Smooth muscle cell (in vitro differentiated cells): ENCODE measurements around the gene LMAN1. TPM values are rescaled to one million over a fixed set of nuclear protein-coding genes. Genes with fewer than 3 reads are reported as not detected.
A peak's percentile ranks its signal among the peaks of the same experiment; 100 is the strongest.

Experiments used
- DNase-seq: peaks from one replicate; lab custom pipeline; 2025; ENCODE audit not compliant: unreplicated experiment; lab: John Stamatoyannopoulos, UW
- H2AFZ ChIP-seq: fragments of 200-600 bp; sonication (generic); 2 replicates; pipeline ENCODE4 v1.6.0; 2016; ENCODE audit warnings: antibody characterized with exemption, low read depth, mild to moderate bottlenecking
- H3F3A ChIP-seq: fragments of 200-600 bp; sonication (generic); 2 replicates; pipeline ENCODE4 v1.6.0; 2017; ENCODE audit warnings: antibody characterized with exemption, low read depth
- H3K27ac ChIP-seq: fragments of 200-600 bp; sonication (generic); 2 replicates; pipeline ENCODE4 v1.5.1; 2016; ENCODE audit warnings: low read depth, mild to moderate bottlenecking
- H3K27me3 ChIP-seq: fragments of 200-600 bp; sonication (generic); 2 replicates; pipeline ENCODE4 v1.6.1; 2016; ENCODE audit warnings: low read depth, mild to moderate bottlenecking
- H3K36me3 ChIP-seq: fragments of 200-600 bp; sonication (generic); 2 replicates; pipeline ENCODE4 v1.5.1; 2016; ENCODE audit warnings: low read depth
- H3K4me1 ChIP-seq: fragments of 200-600 bp; sonication (generic); 2 replicates; pipeline ENCODE4 v1.5.1; 2016; ENCODE audit warnings: low read depth
- H3K4me2 ChIP-seq: fragments of 200-600 bp; sonication (generic); 2 replicates; pipeline ENCODE4 v1.6.0; 2016; ENCODE audit warnings: mild to moderate bottlenecking
- H3K4me3 ChIP-seq: fragments of 200-600 bp; sonication (generic); 2 replicates; pipeline ENCODE4 v1.5.1; 2016; ENCODE audit warnings: mild to moderate bottlenecking
- H3K79me2 ChIP-seq: fragments of 200-600 bp; sonication (generic); 2 replicates; pipeline ENCODE4 v1.6.0; 2016; ENCODE audit warnings: low read depth, mild to moderate bottlenecking
- H3K9ac ChIP-seq: fragments of 200-600 bp; sonication (generic); 2 replicates; pipeline ENCODE4 v1.6.0; 2016; ENCODE audit warnings: low read depth
- H3K9me3 ChIP-seq: fragments of 200-600 bp; sonication (generic); replicated peaks from 2 replicates; pipeline ENCODE4 v1.5.1; 2016; ENCODE audit warnings: low read depth
- H4K20me1 ChIP-seq: fragments of 200-600 bp; sonication (generic); 2 replicates; pipeline ENCODE4 v1.6.0; 2016; ENCODE audit warnings: low read depth
- CTCF ChIP-seq: fragments of 200-600 bp; sonication (generic); IDR thresholded peaks from 2 replicates; pipeline ENCODE4 v1.5.1; 2017; ENCODE audit warnings: borderline replicate concordance, mild to moderate bottlenecking, antibody characterized with exemption; ENCODE audit not compliant: insufficient read depth, poor library complexity, severe bottlenecking
- WGBS: methylation state at CpG from one replicate; pipeline ENCODE4 v1.1.7; 2016; ENCODE audit warnings: low lambda C conversion rate; 5-methylcytosine and 5-hydroxymethylcytosine counted together
- polyA plus RNA-seq: library from polyadenylated mRNA; unstranded; fragments of >200 nt; fragmentation: Nextera tagmentation; extraction: Ambion mirVana; gene quantifications from 2 replicates; pipeline ENCODE4 v1.2.1, GENCODE V29; 2016
- total RNA-seq: library from RNA; depleted of rRNA; stranded (reverse); fragments of >200 nt; gene quantifications from 2 replicates; pipeline ENCODE4 v1.2.3, GENCODE V29; 2014

The LMAN1 gene
- total and polyA plus RNA-seq, 2 experiments from 2014 or later: 120 to 206 TPM

- Histone ChIP-seq H3K79me2 (peaks cover 59% of the 10 kb centered on the region), H2AFZ (peak overlapping the region; percentile 75)
- under 1% methylated on average over 8 of the region's 8 CpGs for WGBS
Measured at GRCh38 chr18:59358414-59358711, 702 bp downstream of the LMAN1 start.

GRCh38 chr18:59357928-59358327 lies 1.1 kb downstream of the LMAN1 start:
- Histone ChIP-seq H4K20me1 (peaks cover 50% of the 10 kb centered on the region), H3K36me3 (peaks cover 20% of the 10 kb centered on the region), H3K4me2 (peak overlapping the region; percentile 90), H3K9ac (peak overlapping the region; percentile 100), H2AFZ (no peak overlapping the region), H3K9me3 (no peaks in the 10 kb centered on the region), H3K27me3 (peaks cover 3% of the 10 kb centered on the region), H3F3A (no peaks in the 10 kb centered on the region), H3K79me2 (peaks cover 63% of the 10 kb centered on the region), H3K4me1 (peaks cover 36% of the 10 kb centered on the region), H3K4me3 (peak overlapping the region; percentile 91), H3K27ac (peak overlapping the region; percentile 93)
- no peak for TF ChIP-seq CTCF
- DNase-seq: no peak
- WGBS: 18% methylated on average over 4 of the region's 4 CpGs

More at GRCh38 chr18:59358414-59358711, 702 bp downstream of the LMAN1 start:
- no peak for TF ChIP-seq CTCF
- peaks cover 8% of the 10 kb centered on the region for H3K27me3 ChIP-seq
- peaks cover 18% of the 10 kb centered on the region for H3K36me3 ChIP-seq
- peak overlapping the region; percentile 100 for H3K9ac ChIP-seq
- peak overlapping the region; percentile 90 for H3K4me2 ChIP-seq
- peaks cover 45% of the 10 kb centered on the region for H4K20me1 ChIP-seq
- peaks cover 36% of the 10 kb centered on the region for H3K4me1 ChIP-seq
- H3K4me3 ChIP-seq: peak overlapping the region; percentile 91
- no peaks in the 10 kb centered on the region for H3K9me3 ChIP-seq
- no peak for DNase-seq
- H3K27ac ChIP-seq: peak overlapping the region; percentile 93
- H3F3A ChIP-seq: no peaks in the 10 kb centered on the region

GRCh38 chr18:59354731-59355130 lies 4.3 kb downstream of the LMAN1 start:
- Histone ChIP-seq H3K36me3 (peaks cover 40% of the 10 kb centered on the region), H4K20me1 (peaks cover 80% of the 10 kb centered on the region), H3K4me3 (no peak overlapping the region), H3K4me2 (no peak overlapping the region), H3K27ac (no peak overlapping the region), H3F3A (no peaks in the 10 kb centered on the region), H3K79me2 (peaks cover 89% of the 10 kb centered on the region), H3K9me3 (no peaks in the 10 kb centered on the region), H3K27me3 (no peaks in the 10 kb centered on the region), H3K4me1 (peaks cover 34% of the 10 kb centered on the region), H2AFZ (no peak overlapping the region), H3K9ac (no peak overlapping the region)
- no peak for TF ChIP-seq CTCF
- WGBS: 84% methylated on average over 2 of the region's 2 CpGs
- no peak for DNase-seq

GRCh38 chr18:59353079-59353680 lies 5.9 kb downstream of the LMAN1 start:
- Histone ChIP-seq H4K20me1 (peaks cover 93% of the 10 kb centered on the region), H3K4me3 (no peak overlapping the region), H3K9me3 (no peaks in the 10 kb centered on the region), H3K4me2 (no peak overlapping the region), H3F3A (no peaks in the 10 kb centered on the region), H3K79me2 (peaks cover 89% of the 10 kb centered on the region), H3K27ac (no peak overlapping the region), H3K27me3 (no peaks in the 10 kb centered on the region), H3K4me1 (peaks cover 30% of the 10 kb centered on the region), H3K36me3 (peaks cover 55% of the 10 kb centered on the region), H2AFZ (no peak overlapping the region), H3K9ac (no peak overlapping the region)
- WGBS: 89% methylated on average over 4 of the region's 4 CpGs
- DNase-seq: no peak
- no peak for TF ChIP-seq CTCF
